Smooth muscle cell (in vitro differentiated cells): ENCODE data around the gene RASGRP4. TPM values are rescaled to one million over a fixed set of nuclear protein-coding genes. Genes with fewer than 3 reads are reported as not detected.
"Not testable (repeated sequence)": the region's sequence is repeated elsewhere in the genome, so short reads cannot be mapped to it uniquely, and the experiment has no call there.

ENCODE experiments used
- DNase-seq: peaks from one replicate; lab custom pipeline; 2025; ENCODE audit not compliant: unreplicated experiment; lab: John Stamatoyannopoulos, UW
- H2AFZ ChIP-seq: fragments of 200-600 bp; sonication (generic); 2 replicates; pipeline ENCODE4 v1.6.0; 2016; ENCODE audit warnings: antibody characterized with exemption, low read depth, mild to moderate bottlenecking
- H3F3A ChIP-seq: fragments of 200-600 bp; sonication (generic); 2 replicates; pipeline ENCODE4 v1.6.0; 2017; ENCODE audit warnings: antibody characterized with exemption, low read depth
- H3K27ac ChIP-seq: fragments of 200-600 bp; sonication (generic); 2 replicates; pipeline ENCODE4 v1.5.1; 2016; ENCODE audit warnings: low read depth, mild to moderate bottlenecking
- H3K27me3 ChIP-seq: fragments of 200-600 bp; sonication (generic); 2 replicates; pipeline ENCODE4 v1.6.1; 2016; ENCODE audit warnings: low read depth, mild to moderate bottlenecking
- H3K36me3 ChIP-seq: fragments of 200-600 bp; sonication (generic); 2 replicates; pipeline ENCODE4 v1.5.1; 2016; ENCODE audit warnings: low read depth
- H3K4me1 ChIP-seq: fragments of 200-600 bp; sonication (generic); 2 replicates; pipeline ENCODE4 v1.5.1; 2016; ENCODE audit warnings: low read depth
- H3K4me2 ChIP-seq: fragments of 200-600 bp; sonication (generic); 2 replicates; pipeline ENCODE4 v1.6.0; 2016; ENCODE audit warnings: mild to moderate bottlenecking
- H3K4me3 ChIP-seq: fragments of 200-600 bp; sonication (generic); 2 replicates; pipeline ENCODE4 v1.5.1; 2016; ENCODE audit warnings: mild to moderate bottlenecking
- H3K79me2 ChIP-seq: fragments of 200-600 bp; sonication (generic); 2 replicates; pipeline ENCODE4 v1.6.0; 2016; ENCODE audit warnings: low read depth, mild to moderate bottlenecking
- H3K9ac ChIP-seq: fragments of 200-600 bp; sonication (generic); 2 replicates; pipeline ENCODE4 v1.6.0; 2016; ENCODE audit warnings: low read depth
- H3K9me3 ChIP-seq: fragments of 200-600 bp; sonication (generic); replicated peaks from 2 replicates; pipeline ENCODE4 v1.5.1; 2016; ENCODE audit warnings: low read depth
- H4K20me1 ChIP-seq: fragments of 200-600 bp; sonication (generic); 2 replicates; pipeline ENCODE4 v1.6.0; 2016; ENCODE audit warnings: low read depth
- CTCF ChIP-seq: fragments of 200-600 bp; sonication (generic); IDR thresholded peaks from 2 replicates; pipeline ENCODE4 v1.5.1; 2017; ENCODE audit warnings: borderline replicate concordance, mild to moderate bottlenecking, antibody characterized with exemption; ENCODE audit not compliant: insufficient read depth, poor library complexity, severe bottlenecking
- WGBS: methylation state at CpG from one replicate; pipeline ENCODE4 v1.1.7; 2016; ENCODE audit warnings: low lambda C conversion rate; 5-methylcytosine and 5-hydroxymethylcytosine counted together
- polyA plus RNA-seq: library from polyadenylated mRNA; unstranded; fragments of >200 nt; fragmentation: Nextera tagmentation; extraction: Ambion mirVana; gene quantifications from 2 replicates; pipeline ENCODE4 v1.2.1, GENCODE V29; 2016
- total RNA-seq: library from RNA; depleted of rRNA; stranded (reverse); fragments of >200 nt; gene quantifications from 2 replicates; pipeline ENCODE4 v1.2.3, GENCODE V29; 2014

Gene RASGRP4
- total and polyA plus RNA-seq, 2 experiments from 2014 or later: not detected

DNA sequence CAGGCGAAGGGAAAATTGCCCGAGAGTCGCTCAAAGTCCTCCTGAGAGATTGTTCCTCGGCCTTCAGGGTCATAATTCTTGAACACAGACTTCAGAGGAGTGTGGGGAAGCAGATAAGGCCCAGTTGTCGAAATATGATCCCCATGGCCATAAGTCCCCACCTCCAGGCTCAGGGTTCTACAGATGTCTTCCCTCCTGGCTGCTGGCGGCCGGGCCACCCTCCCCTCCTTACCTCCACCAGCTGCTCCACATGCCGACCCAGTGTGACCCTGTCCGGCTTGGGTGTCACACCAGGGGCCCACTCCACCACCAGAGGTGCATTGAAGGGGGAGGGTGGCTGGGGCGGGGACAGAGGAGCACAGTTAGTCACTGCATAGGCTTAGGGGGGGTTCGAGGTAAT is 13.1 kb downstream of the RASGRP4 start:
- Histone ChIP-seq H3K79me2 (no peaks in the 10 kb centered on the region), H3F3A (no peaks in the 10 kb centered on the region), H4K20me1 (no peaks in the 10 kb centered on the region), H3K4me3 (no peak overlapping the region), H3K9me3 (no peaks in the 10 kb centered on the region), H3K4me1 (no peaks in the 10 kb centered on the region), H3K9ac (no peak overlapping the region), H3K27ac (no peak overlapping the region), H3K4me2 (no peak overlapping the region), H2AFZ (no peak overlapping the region), H3K36me3 (no peaks in the 10 kb centered on the region), H3K27me3 (peaks cover under 1% of the 10 kb centered on the region)
- no peak for TF ChIP-seq CTCF
- DNase-seq: no peak
- 71% methylated on average over 9 of the region's 11 CpGs for WGBS

- WGBS: 86% methylated on average over 8 of the region's 8 CpGs
- Histone ChIP-seq H3F3A (no peaks in the 10 kb centered on the region), H3K27ac (no peak overlapping the region), H3K4me1 (no peaks in the 10 kb centered on the region), H3K4me3 (no peak overlapping the region), H3K9me3 (no peaks in the 10 kb centered on the region), H3K27me3 (no peaks in the 10 kb centered on the region), H2AFZ (no peak overlapping the region), H3K4me2 (no peak overlapping the region), H3K36me3 (no peaks in the 10 kb centered on the region), H4K20me1 (no peaks in the 10 kb centered on the region), H3K9ac (no peak overlapping the region), H3K79me2 (no peaks in the 10 kb centered on the region)
- DNase-seq: no peak
- TF ChIP-seq CTCF: no peak
Measured at GRCh38 chr19:38412491-38412890, 13.5 kb downstream of the RASGRP4 start.

GRCh38 chr19:38411898-38412297 is 14.1 kb downstream of the RASGRP4 start:
- not testable (repeated sequence) for H3K4me1 ChIP-seq, DNase-seq
- WGBS: 94% methylated on average over 5 of the region's 5 CpGs

GRCh38 chr19:38411041-38411712 is 14.8 kb downstream of the RASGRP4 start:
- DNase-seq: no peak
- no peak for TF ChIP-seq CTCF
- Histone ChIP-seq H3K79me2 (no peaks in the 10 kb centered on the region), H2AFZ (no peak overlapping the region), H3K27ac (no peak overlapping the region), H3K27me3 (no peaks in the 10 kb centered on the region), H3K4me2 (no peak overlapping the region), H3K36me3 (no peaks in the 10 kb centered on the region), H3K9me3 (no peaks in the 10 kb centered on the region), H3K4me1 (no peaks in the 10 kb centered on the region), H3F3A (no peaks in the 10 kb centered on the region), H3K9ac (no peak overlapping the region), H3K4me3 (no peak overlapping the region), H4K20me1 (no peaks in the 10 kb centered on the region)
- 93% methylated on average over 13 of the region's 13 CpGs for WGBS

More at GRCh38 chr19:38411898-38412297, 14.1 kb downstream of the RASGRP4 start:
- not testable (repeated sequence) for H3K4me3 ChIP-seq, H3K4me2 ChIP-seq, H3K9ac ChIP-seq, H3K27ac ChIP-seq, H2AFZ ChIP-seq, H3K36me3 ChIP-seq, H3K79me2 ChIP-seq, H3K9me3 ChIP-seq, H4K20me1 ChIP-seq, H3F3A ChIP-seq, H3K27me3 ChIP-seq

- H4K20me1 ChIP-seq, DNase-seq, H2AFZ ChIP-seq, H3K4me3 ChIP-seq, H3K36me3 ChIP-seq, H3K27ac ChIP-seq, H3F3A ChIP-seq, H3K79me2 ChIP-seq, H3K9me3 ChIP-seq, H3K27me3 ChIP-seq, H3K9ac ChIP-seq, H3K4me1 ChIP-seq, H3K4me2 ChIP-seq: not testable (repeated sequence)
- 87% methylated on average over 6 of the region's 6 CpGs for WGBS
Measured at GRCh38 chr19:38410407-38410806, 15.6 kb downstream of the RASGRP4 start.
